ENCODE data around the gene GRB2.

Gene GRB2

GRCh38 chr17:75367312-75367711, 38.2 kb downstream of the GRB2 start:
- Histone ChIP-seq H3K9ac (ENCODE audit: insufficient read length, low read depth) (no peak overlapping the region), H3K9me3 (ENCODE audit: insufficient read depth, low read length) (no peaks in the 10 kb centered on the region), H3K36me3 (ENCODE audit: insufficient read depth, insufficient read length, low read length) (no peaks in the 10 kb centered on the region), H3K27me3 (ENCODE audit: insufficient read depth, insufficient read length) (no peaks in the 10 kb centered on the region), H3K4me1 (ENCODE audit: insufficient read depth, insufficient read length) (no peaks in the 10 kb centered on the region), H3K4me3 (ENCODE audit: insufficient read length, low read depth) (no peak overlapping the region)
- no peak for DNase-seq (ENCODE audit: low read depth, low spot score)
- TF ChIP-seq YY1 (IDR thresholded peaks at IDR 0.05; ENCODE audit: insufficient read depth, insufficient read length) (no peak), ZNF274 (IDR thresholded peaks at IDR 0.05; ENCODE audit: low read depth, low read length) (no peak), SUZ12 (IDR thresholded peaks at IDR 0.05; ENCODE audit: extremely low read depth, insufficient read depth, insufficient read length) (no peak)

DNA sequence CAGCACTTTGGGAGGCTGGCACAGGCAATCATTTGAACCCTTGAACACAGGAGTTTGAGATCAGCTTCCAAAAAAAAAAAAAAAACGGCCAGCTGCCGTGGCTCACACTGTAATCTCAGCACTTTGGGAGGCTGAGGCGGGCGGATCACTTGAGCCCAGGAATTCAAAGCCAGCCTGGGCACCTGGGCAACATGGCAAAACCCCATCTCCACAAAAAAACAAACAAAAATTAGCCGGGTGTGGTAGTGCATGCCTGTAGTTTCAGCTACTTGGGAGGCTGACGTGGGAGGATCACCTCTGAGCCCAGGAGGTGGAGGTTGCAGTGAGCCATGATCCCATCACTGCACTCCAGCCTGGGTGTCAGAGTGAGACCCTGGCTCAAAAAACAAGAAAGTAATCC, 39.0 kb downstream of the GRB2 start:
- H3K9ac ChIP-seq (ENCODE audit: insufficient read length, low read depth): no peak overlapping the region
- no peaks in the 10 kb centered on the region for H3K36me3 ChIP-seq (ENCODE audit: insufficient read depth, insufficient read length, low read length)
- H3K4me3 ChIP-seq (ENCODE audit: insufficient read length, low read depth): no peak overlapping the region
- no peaks in the 10 kb centered on the region for H3K4me1 ChIP-seq (ENCODE audit: insufficient read depth, insufficient read length)
- no peak for DNase-seq (ENCODE audit: low read depth, low spot score)
- TF ChIP-seq ZNF274 (IDR thresholded peaks at IDR 0.05; ENCODE audit: low read depth, low read length) (no peak), SUZ12 (IDR thresholded peaks at IDR 0.05; ENCODE audit: extremely low read depth, insufficient read depth, insufficient read length) (no peak), YY1 (IDR thresholded peaks at IDR 0.05; ENCODE audit: insufficient read depth, insufficient read length) (no peak)
- H3K27me3 ChIP-seq (ENCODE audit: insufficient read depth, insufficient read length): no peaks in the 10 kb centered on the region
- no peaks in the 10 kb centered on the region for H3K9me3 ChIP-seq (ENCODE audit: insufficient read depth, low read length)

DNA sequence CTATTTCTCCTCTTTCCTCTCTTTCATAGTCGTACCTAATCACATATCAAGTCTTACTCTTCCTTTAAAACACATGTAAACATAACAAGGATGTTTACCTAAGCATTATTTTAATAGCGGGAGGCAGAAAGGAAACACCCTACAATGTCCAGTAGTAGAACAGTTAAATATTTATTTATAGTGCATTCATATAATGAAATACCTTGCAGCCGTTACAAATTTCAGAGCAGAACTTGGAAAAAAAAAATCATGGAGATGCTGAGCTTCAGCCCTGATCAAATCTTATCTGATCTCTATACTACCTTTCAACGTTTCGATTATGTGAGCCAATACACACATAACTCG, 39.6 kb downstream of the GRB2 start:
- Histone ChIP-seq H3K4me1 (ENCODE audit: insufficient read depth, insufficient read length) (no peaks in the 10 kb centered on the region), H3K4me3 (ENCODE audit: insufficient read length, low read depth) (no peak overlapping the region), H3K27me3 (ENCODE audit: insufficient read depth, insufficient read length) (no peaks in the 10 kb centered on the region), H3K36me3 (ENCODE audit: insufficient read depth, insufficient read length, low read length) (no peaks in the 10 kb centered on the region), H3K9ac (ENCODE audit: insufficient read length, low read depth) (no peak overlapping the region), H3K9me3 (ENCODE audit: insufficient read depth, low read length) (no peaks in the 10 kb centered on the region)
- TF ChIP-seq ZNF274 (IDR thresholded peaks at IDR 0.05; ENCODE audit: low read depth, low read length): no peak
- TF ChIP-seq SUZ12 (IDR thresholded peaks at IDR 0.05; ENCODE audit: extremely low read depth, insufficient read depth, insufficient read length): no peak
- no peak for TF ChIP-seq YY1 (IDR thresholded peaks at IDR 0.05; ENCODE audit: insufficient read depth, insufficient read length)
- no peak for DNase-seq (ENCODE audit: low read depth, low spot score)

DNA sequence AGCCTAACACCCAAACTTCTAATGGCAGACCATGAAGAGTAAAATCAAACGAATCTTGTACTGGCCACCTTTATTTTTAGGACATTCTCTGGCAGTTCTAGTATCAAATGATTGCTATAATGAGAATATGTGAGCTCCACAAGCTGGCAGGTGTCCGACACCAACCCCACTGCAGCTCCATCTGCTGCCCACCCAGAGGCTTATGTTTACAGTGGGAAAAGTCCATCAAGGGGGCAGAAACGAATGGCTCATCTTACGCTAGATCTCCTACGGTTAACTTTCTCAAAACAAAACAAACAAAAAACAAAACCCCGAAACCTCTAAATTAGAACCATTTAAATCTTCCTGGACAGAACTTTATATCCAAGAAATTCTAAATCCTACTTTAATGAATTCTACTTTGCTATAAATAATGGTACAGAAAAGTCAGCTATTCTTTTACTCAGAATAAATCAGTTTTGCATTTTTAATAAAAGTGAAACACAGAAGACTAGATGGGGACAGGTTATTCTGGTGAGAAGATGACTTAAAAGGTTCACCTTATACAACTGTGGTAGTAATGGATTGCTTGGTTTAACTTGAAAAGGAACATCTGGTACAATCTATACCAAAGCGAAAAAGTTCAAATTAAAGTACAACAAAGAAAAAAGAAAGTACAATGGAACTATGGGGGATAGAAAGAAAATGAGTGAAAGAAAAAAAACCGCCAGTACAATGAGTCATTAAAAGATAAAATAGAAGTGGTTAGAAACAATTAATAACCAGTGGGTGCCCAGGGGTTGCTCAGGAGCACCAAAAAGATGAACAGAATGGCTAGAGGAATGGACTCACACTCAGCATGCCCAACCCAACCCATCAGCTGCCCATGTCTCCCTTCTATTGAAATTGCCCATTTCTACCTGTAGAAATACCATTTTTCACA, 40.2 kb downstream of the GRB2 start:
- H3K4me3 ChIP-seq (ENCODE audit: insufficient read length, low read depth): no peak overlapping the region
- TF ChIP-seq SUZ12 (IDR thresholded peaks at IDR 0.05; ENCODE audit: extremely low read depth, insufficient read depth, insufficient read length) (no peak), YY1 (IDR thresholded peaks at IDR 0.05; ENCODE audit: insufficient read depth, insufficient read length) (no peak), ZNF274 (IDR thresholded peaks at IDR 0.05; ENCODE audit: low read depth, low read length) (no peak)
- H3K9ac ChIP-seq (ENCODE audit: insufficient read length, low read depth): no peak overlapping the region
- no peaks in the 10 kb centered on the region for H3K27me3 ChIP-seq (ENCODE audit: insufficient read depth, insufficient read length)
- H3K36me3 ChIP-seq (ENCODE audit: insufficient read depth, insufficient read length, low read length): no peaks in the 10 kb centered on the region
- H3K4me1 ChIP-seq (ENCODE audit: insufficient read depth, insufficient read length): no peaks in the 10 kb centered on the region
- no peaks in the 10 kb centered on the region for H3K9me3 ChIP-seq (ENCODE audit: insufficient read depth, low read length)
- DNase-seq (ENCODE audit: low read depth, low spot score): no peak

DNA sequence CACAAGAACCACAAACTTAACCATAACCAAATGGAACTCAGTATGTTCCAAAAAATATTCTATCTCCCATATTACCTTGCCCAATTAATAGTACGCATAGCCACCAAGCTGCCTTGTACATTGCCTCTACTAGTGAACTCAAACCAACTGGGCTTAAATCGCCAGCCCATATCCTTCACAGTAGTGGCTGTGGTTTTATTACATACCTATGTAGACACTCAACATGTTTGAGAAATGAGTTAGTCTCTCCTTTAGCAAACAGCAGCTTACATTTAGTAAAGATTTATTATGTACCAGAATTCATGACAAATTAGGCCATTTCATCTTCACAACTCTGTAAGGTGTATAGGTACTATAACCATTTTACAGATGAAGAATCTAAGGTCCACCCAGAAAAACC, 41.4 kb downstream of the GRB2 start:
- DNase-seq (ENCODE audit: low read depth, low spot score): no peak
- Histone ChIP-seq H3K27me3 (ENCODE audit: insufficient read depth, insufficient read length) (no peaks in the 10 kb centered on the region), H3K9ac (ENCODE audit: insufficient read length, low read depth) (no peak overlapping the region), H3K9me3 (ENCODE audit: insufficient read depth, low read length) (no peaks in the 10 kb centered on the region), H3K4me3 (ENCODE audit: insufficient read length, low read depth) (no peak overlapping the region), H3K36me3 (ENCODE audit: insufficient read depth, insufficient read length, low read length) (no peaks in the 10 kb centered on the region), H3K4me1 (ENCODE audit: insufficient read depth, insufficient read length) (no peaks in the 10 kb centered on the region)
- TF ChIP-seq YY1 (IDR thresholded peaks at IDR 0.05; ENCODE audit: insufficient read depth, insufficient read length) (no peak), SUZ12 (IDR thresholded peaks at IDR 0.05; ENCODE audit: extremely low read depth, insufficient read depth, insufficient read length) (no peak), ZNF274 (IDR thresholded peaks at IDR 0.05; ENCODE audit: low read depth, low read length) (no peak)

DNA sequence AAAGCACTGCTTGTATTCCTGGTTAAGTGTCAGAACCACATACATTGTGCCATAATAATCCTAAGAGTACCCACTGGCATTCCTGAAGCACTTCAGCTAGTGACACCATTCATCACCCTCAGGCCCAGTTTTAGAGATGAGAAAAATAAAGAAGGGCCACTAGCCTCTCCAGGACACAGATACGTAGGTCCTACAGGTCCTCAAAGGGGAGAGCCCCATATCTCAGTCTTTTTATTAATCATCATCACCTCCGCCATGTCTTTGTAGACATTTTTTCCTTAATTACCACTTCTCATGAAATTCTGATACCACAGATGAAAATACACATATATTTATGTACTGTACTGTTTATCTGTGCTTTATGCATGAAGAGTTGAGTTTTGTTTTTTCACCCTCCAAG, 43.5 kb downstream of the GRB2 start:
- Histone ChIP-seq H3K27me3 (ENCODE audit: insufficient read depth, insufficient read length) (no peaks in the 10 kb centered on the region), H3K9me3 (ENCODE audit: insufficient read depth, low read length) (no peaks in the 10 kb centered on the region), H3K36me3 (ENCODE audit: insufficient read depth, insufficient read length, low read length) (no peaks in the 10 kb centered on the region), H3K9ac (ENCODE audit: insufficient read length, low read depth) (no peak overlapping the region), H3K4me1 (ENCODE audit: insufficient read depth, insufficient read length) (no peaks in the 10 kb centered on the region), H3K4me3 (ENCODE audit: insufficient read length, low read depth) (no peak overlapping the region)
- DNase-seq (ENCODE audit: low read depth, low spot score): no peak
- TF ChIP-seq YY1 (IDR thresholded peaks at IDR 0.05; ENCODE audit: insufficient read depth, insufficient read length) (no peak), ZNF274 (IDR thresholded peaks at IDR 0.05; ENCODE audit: low read depth, low read length) (no peak), SUZ12 (IDR thresholded peaks at IDR 0.05; ENCODE audit: extremely low read depth, insufficient read depth, insufficient read length) (no peak)

DNA sequence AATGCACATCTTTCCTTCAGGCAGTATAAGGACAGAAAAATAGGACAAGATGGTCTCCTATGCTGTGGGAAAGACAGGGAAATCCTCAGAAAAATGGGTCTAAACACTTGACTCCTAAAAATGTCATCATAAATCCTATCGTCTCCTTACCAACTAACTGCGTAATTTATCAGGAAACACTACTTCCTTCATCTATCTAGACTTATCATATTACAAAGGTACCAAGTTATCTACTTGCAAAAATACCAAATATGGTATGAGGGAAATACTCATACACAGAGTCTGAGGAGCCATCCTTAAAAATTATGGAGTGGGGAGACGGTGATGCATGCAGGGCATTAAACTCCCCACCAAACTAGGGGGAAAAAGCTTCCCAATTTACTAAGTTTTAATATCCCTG, 44.1 kb downstream of the GRB2 start:
- no peak for DNase-seq (ENCODE audit: low read depth, low spot score)
- Histone ChIP-seq H3K4me3 (ENCODE audit: insufficient read length, low read depth) (no peak overlapping the region), H3K27me3 (ENCODE audit: insufficient read depth, insufficient read length) (no peaks in the 10 kb centered on the region), H3K36me3 (ENCODE audit: insufficient read depth, insufficient read length, low read length) (peaks cover 3% of the 10 kb centered on the region), H3K4me1 (ENCODE audit: insufficient read depth, insufficient read length) (no peaks in the 10 kb centered on the region), H3K9me3 (ENCODE audit: insufficient read depth, low read length) (no peaks in the 10 kb centered on the region), H3K9ac (ENCODE audit: insufficient read length, low read depth) (no peak overlapping the region)
- no peak for TF ChIP-seq ZNF274 (IDR thresholded peaks at IDR 0.05; ENCODE audit: low read depth, low read length)
